CD14-positive monocyte (primary cell): ENCODE measurements around the gene NINL. TPM values are rescaled to one million over a fixed set of nuclear protein-coding genes. Genes with fewer than 3 reads are reported as not detected.

Experiments used
- polyA plus RNA-seq, 3 donors: library from polyadenylated mRNA; depleted of rRNA in 1 of 3; unstranded in 2 of 3; stranded (reverse) in 1 of 3; fragments of 300-500 nt in 2 of 3; fragments of >200 nt in 1 of 3; fragmentation: Illumina TruSeq in 2 of 3; gene quantifications; 1 replicate in 2 of 3; 2 replicates in 1 of 3; pipeline ENCODE4 v1.2.3, GENCODE V29; 2012 to 2021
- small RNA-seq: library from RNA; depleted of rRNA; stranded (forward); fragments of <200 nt; gene quantifications from one replicate; pipeline ENCODE3, GENCODE V24; 2012; ENCODE audit warnings: low read depth; ENCODE audit not compliant: insufficient read length

Gene NINL
- polyA plus RNA-seq, 3 donors, result 0.08 to 0.15 TPM; not detected in 1

Small RNAs within 50 kb of the gene (small RNA-seq; reads per million reads assigned to genes)
- not detected for gene RNU6ATAC17P

Other genes starting within 250 kb of the NINL start
- gene ABHD12, start 194.7 kb downstream of the NINL start, polyA plus RNA-seq, result 10 to 100 TPM; 20.3 to 34.5 (median 32.1) TPM
- under 1 TPM; 0.16 to 0.48 (median 0.28) TPM for gene GINS1, start 177.9 kb downstream of the NINL start, polyA plus RNA-seq
- gene NANP, start 38.5 kb upstream of the NINL start, polyA plus RNA-seq, result 1 to 10 TPM; 1.7 to 2.6 (median 2.2) TPM
- gene ZNF337, start 111.3 kb upstream of the NINL start, polyA plus RNA-seq, result 10 to 100 TPM in 1 of 3 donors, 1 to 10 TPM in 2; 2.1 to 12.0 (median 3.0) TPM